Suprapubic skin (tissue), 4 donors: ENCODE results near the gene COX7B2. TPM values are rescaled to one million over a fixed set of nuclear protein-coding genes. Genes with fewer than 3 reads are reported as not detected.

ENCODE experiments used
- DNase-seq, 2 donors: peaks; one replicate each; pipeline ENCODE4 v3.0.0-alpha.2; 2019; ENCODE audit warnings: low spot score in 2 of 2
- H3K27ac ChIP-seq: fragments of 200-600 bp; sonication (generic); one replicate; pipeline ENCODE4 v1.5.1; 2019
- H3K27me3 ChIP-seq: fragments of 200-600 bp; sonication (generic); one replicate; pipeline ENCODE4 v1.5.1; 2019
- H3K36me3 ChIP-seq: fragments of 200-600 bp; sonication (generic); one replicate; pipeline ENCODE4 v1.5.1; 2019
- H3K4me1 ChIP-seq: fragments of 200-600 bp; sonication (generic); one replicate; pipeline ENCODE4 v1.5.1; 2019
- H3K4me3 ChIP-seq: fragments of 200-600 bp; sonication (generic); one replicate; pipeline ENCODE4 v1.5.1; 2019; ENCODE audit warnings: mild to moderate bottlenecking
- H3K9me3 ChIP-seq: fragments of 200-600 bp; sonication (generic); one replicate; pipeline ENCODE4 v1.5.1; 2019
- EP300 ChIP-seq: sonication (generic); formaldehyde crosslinking; IDR thresholded peaks from one replicate; pipeline ENCODE4 v1.6.1; 2017; ENCODE audit warnings: antibody characterized with exemption
- POLR2A ChIP-seq, 2 donors: fragments of 450-650 bp; IDR thresholded peaks; one replicate each; pipeline ENCODE4 v1.6.1; 2017; ENCODE audit warnings: antibody characterized with exemption in 2 of 2, mild to moderate bottlenecking in 2 of 2, moderate library complexity in 2 of 2
- POLR2AphosphoS5 ChIP-seq, 3 donors: sonication (generic); formaldehyde crosslinking; IDR thresholded peaks; one replicate each; pipeline ENCODE4 v1.6.1; 2017; ENCODE audit warnings: antibody characterized with exemption in 3 of 3
- whole genome bisulfite sequencing: methylation state at CpG from one replicate; pipeline ENCODE4 v1.1.5; 2018; 5-methylcytosine and 5-hydroxymethylcytosine counted together
- total RNA-seq, 4 donors: library from RNA; depleted of rRNA; stranded (reverse); fragments of >200 nt; gene quantifications; one replicate each; pipeline ENCODE4 v1.1.0, GENCODE V29; 2016
- TF ChIP-seq, protein P1 (sequence below), 2 donors: fragments of 200-600 bp in 1 of 2; fragments of 450-650 bp in 1 of 2; sonication (generic) in 1 of 2; IDR thresholded peaks; one replicate each; pipeline ENCODE4 v1.5.1; 2016 to 2019; ENCODE audit warnings: antibody characterized with exemption in 2 of 2, mild to moderate bottlenecking in 1 of 2, moderate library complexity in 1 of 2

The COX7B2 gene
- total RNA-seq, 4 donors from 2014 or later, result not detected

DNA sequence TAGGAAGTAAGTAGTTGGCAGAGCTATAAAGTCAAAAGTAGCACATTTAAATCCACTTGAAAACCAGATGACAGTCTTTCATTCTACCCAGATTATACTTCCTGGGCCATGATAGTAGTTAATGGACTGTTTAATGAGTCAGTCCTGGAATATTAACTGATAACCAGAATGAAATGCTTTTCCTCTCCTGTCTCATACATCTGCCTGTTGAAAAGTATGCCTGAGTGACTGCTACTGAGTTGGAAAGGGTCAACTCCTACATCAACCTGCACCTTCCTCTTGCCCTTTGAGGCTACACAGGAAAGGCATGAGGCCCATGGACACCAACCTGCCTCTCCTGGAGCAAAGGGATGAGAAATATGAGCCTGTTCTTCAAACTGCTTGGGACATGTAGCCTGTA lies 36.0 kb upstream of the COX7B2 start:
- no peak for DNase-seq
- TF ChIP-seq, protein P1, sequence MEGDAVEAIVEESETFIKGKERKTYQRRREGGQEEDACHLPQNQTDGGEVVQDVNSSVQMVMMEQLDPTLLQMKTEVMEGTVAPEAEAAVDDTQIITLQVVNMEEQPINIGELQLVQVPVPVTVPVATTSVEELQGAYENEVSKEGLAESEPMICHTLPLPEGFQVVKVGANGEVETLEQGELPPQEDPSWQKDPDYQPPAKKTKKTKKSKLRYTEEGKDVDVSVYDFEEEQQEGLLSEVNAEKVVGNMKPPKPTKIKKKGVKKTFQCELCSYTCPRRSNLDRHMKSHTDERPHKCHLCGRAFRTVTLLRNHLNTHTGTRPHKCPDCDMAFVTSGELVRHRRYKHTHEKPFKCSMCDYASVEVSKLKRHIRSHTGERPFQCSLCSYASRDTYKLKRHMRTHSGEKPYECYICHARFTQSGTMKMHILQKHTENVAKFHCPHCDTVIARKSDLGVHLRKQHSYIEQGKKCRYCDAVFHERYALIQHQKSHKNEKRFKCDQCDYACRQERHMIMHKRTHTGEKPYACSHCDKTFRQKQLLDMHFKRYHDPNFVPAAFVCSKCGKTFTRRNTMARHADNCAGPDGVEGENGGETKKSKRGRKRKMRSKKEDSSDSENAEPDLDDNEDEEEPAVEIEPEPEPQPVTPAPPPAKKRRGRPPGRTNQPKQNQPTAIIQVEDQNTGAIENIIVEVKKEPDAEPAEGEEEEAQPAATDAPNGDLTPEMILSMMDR (IDR thresholded peaks at IDR 0.05), result no peak
- TF ChIP-seq POLR2AphosphoS5 (IDR thresholded peaks at IDR 0.05) (no peak), EP300 (no peak), POLR2A (IDR thresholded peaks at IDR 0.05) (no peak)
- Histone ChIP-seq H3K4me1 (no peaks in the 10 kb centered on the region), H3K27ac (no peak overlapping the region), H3K9me3 (no peaks in the 10 kb centered on the region), H3K36me3 (no peaks in the 10 kb centered on the region), H3K27me3 (no peaks in the 10 kb centered on the region), H3K4me3 (no peak overlapping the region)

DNA sequence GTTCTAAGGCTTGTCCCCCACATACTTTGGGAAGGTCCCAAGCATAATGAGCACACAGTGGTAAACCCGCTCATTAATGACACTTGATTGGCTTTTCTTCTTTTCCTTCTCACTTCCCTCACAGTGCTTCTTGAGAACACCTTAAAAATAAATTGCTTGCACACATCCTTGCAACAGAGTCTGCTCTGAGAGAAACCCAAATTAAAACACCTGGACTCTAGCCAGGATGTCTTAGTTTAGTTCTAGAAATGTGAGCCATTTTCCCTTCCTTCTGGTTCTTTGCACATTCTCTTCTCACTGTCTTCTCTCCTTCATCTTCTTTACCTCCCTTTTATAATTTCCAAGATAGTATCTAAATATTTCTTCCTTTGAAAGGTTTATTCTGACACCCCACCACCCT lies 35.3 kb upstream of the COX7B2 start:
- Histone ChIP-seq H3K4me3 (no peak overlapping the region), H3K9me3 (no peaks in the 10 kb centered on the region), H3K36me3 (no peaks in the 10 kb centered on the region), H3K27me3 (no peaks in the 10 kb centered on the region), H3K27ac (no peak overlapping the region), H3K4me1 (no peaks in the 10 kb centered on the region)
- WGBS, result 93% methylated on average over 1 of the region's 1 CpG
- DNase-seq, result no peak
- TF ChIP-seq POLR2A (IDR thresholded peaks at IDR 0.05) (no peak), EP300 (no peak), POLR2AphosphoS5 (IDR thresholded peaks at IDR 0.05) (no peak)
- TF ChIP-seq, protein P1 (IDR thresholded peaks at IDR 0.05), result no peak

DNA sequence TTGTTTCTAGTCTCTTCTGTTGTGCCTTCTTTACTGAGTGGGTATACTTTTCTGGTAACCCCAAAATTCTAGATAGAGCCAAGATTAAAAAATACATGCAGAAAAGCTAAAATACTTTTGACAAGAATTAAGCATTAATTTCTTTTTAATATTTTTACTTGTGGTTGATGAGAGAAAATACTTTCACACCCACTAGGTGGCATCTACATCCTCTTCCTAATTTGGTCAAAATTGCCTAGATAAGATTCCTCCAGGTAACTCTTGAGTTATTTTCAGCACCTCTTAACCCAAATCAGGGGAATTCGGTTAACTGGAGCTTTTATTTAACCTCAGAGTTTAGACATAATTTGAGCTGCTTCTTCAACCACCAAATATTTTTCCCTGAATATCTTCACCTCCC lies 28.4 kb upstream of the COX7B2 start:
- Histone ChIP-seq H3K4me1 (no peaks in the 10 kb centered on the region), H3K4me3 (no peak overlapping the region), H3K27me3 (no peaks in the 10 kb centered on the region), H3K36me3 (no peaks in the 10 kb centered on the region), H3K27ac (no peak overlapping the region), H3K9me3 (no peaks in the 10 kb centered on the region)
- WGBS, result 69% methylated on average over 1 of the region's 1 CpG
- DNase-seq, result no peak
- TF ChIP-seq EP300 (no peak), POLR2AphosphoS5 (IDR thresholded peaks at IDR 0.05) (no peak), POLR2A (IDR thresholded peaks at IDR 0.05) (no peak)
- TF ChIP-seq, protein P1 (IDR thresholded peaks at IDR 0.05), result no peak

DNA sequence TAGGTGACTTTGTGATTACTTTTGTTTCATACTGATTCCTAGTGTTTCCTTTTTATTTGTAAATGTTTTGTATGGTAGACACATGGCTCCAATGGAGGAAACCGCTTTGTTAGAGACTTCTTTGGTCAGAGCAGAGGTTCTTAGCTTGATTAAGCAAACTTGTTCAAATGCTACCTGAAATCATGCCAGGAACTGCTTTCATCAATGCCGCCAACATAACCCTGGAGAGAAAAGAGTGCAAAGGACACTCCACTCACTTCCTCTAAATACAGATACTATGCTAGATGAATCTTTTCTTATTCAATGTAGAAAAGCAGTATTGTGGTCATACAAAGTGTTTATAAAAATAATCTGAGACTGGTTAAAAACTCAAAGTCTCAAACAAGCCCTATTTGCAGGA lies 25.7 kb upstream of the COX7B2 start:
- Histone ChIP-seq H3K9me3 (no peaks in the 10 kb centered on the region), H3K27ac (no peak overlapping the region), H3K36me3 (no peaks in the 10 kb centered on the region), H3K4me3 (no peak overlapping the region), H3K27me3 (no peaks in the 10 kb centered on the region), H3K4me1 (no peaks in the 10 kb centered on the region)
- 64% methylated on average over 2 of the region's 2 CpGs for WGBS
- TF ChIP-seq EP300, result no peak
- TF ChIP-seq, protein P1 (IDR thresholded peaks at IDR 0.05), result no peak
- TF ChIP-seq POLR2AphosphoS5 (IDR thresholded peaks at IDR 0.05), result no peak
- no peak for TF ChIP-seq POLR2A (IDR thresholded peaks at IDR 0.05)
- no peak for DNase-seq

DNA sequence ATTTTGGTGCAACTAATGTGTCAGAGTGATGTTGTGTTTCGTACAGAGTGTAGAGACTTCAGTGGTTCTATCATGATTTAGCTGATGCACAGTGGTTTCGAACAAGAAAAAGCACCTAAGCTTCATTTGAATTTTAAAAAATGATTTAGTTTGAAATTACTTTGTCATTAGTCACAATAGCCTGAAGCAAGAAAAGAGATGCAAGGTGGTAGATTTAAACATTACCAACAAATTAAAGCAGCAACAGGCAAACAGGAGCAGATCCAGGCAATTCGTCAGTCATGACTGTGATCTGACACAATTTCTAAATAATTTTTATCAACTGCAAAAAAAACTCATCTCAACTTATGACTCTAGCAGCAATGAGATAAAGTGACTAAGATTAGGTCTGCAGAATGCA lies 24.6 kb upstream of the COX7B2 start:
- no peaks in the 10 kb centered on the region for H3K9me3 ChIP-seq
- H3K27ac ChIP-seq, result no peak overlapping the region
- no peaks in the 10 kb centered on the region for H3K36me3 ChIP-seq
- no peaks in the 10 kb centered on the region for H3K4me1 ChIP-seq
- DNase-seq, result no peak
- 60% methylated on average over 3 of the region's 3 CpGs for WGBS
- TF ChIP-seq POLR2AphosphoS5 (IDR thresholded peaks at IDR 0.05) (no peak), EP300 (no peak), POLR2A (IDR thresholded peaks at IDR 0.05) (no peak)
- TF ChIP-seq, protein P1 (IDR thresholded peaks at IDR 0.05), result no peak
- no peak overlapping the region for H3K4me3 ChIP-seq
- no peaks in the 10 kb centered on the region for H3K27me3 ChIP-seq
